DOHH2 (cell line): Measurements from ENCODE around the gene LCE3D.

Source experiments
- H3F3A ChIP-seq: fragments of 200-600 bp; sonication (generic), shearing (Covaris generic); 2 replicates; pipeline ENCODE4 v1.6.0; 2016; ENCODE audit warnings: antibody characterized with exemption, mild to moderate bottlenecking; ENCODE audit not compliant: control insufficient read depth, insufficient read depth
- H3K27ac ChIP-seq: fragments of 200-600 bp; sonication (generic); 2 replicates; pipeline ENCODE4 v1.5.1; 2014; ENCODE audit warnings: low read depth, mild to moderate bottlenecking, low read length, moderate library complexity
- H3K27me3 ChIP-seq: fragments of 200-600 bp; sonication (generic); 2 replicates; pipeline ENCODE4 v1.6.1; 2014; ENCODE audit warnings: mild to moderate bottlenecking, low read length, mixed read lengths; ENCODE audit not compliant: control insufficient read depth
- H3K36me3 ChIP-seq: fragments of 200-600 bp; sonication (generic); 2 replicates; pipeline ENCODE4 v1.6.1; 2014; ENCODE audit warnings: mild to moderate bottlenecking, low read length, moderate library complexity, mixed read lengths; ENCODE audit not compliant: control insufficient read depth
- H3K4me1 ChIP-seq: fragments of 200-600 bp; sonication (generic); 2 replicates; pipeline ENCODE4 v1.6.1; 2014; ENCODE audit warnings: mild to moderate bottlenecking, low read length, mixed read lengths; ENCODE audit not compliant: control insufficient read depth
- H3K4me2 ChIP-seq: fragments of 200-600 bp; sonication (generic); 2 replicates; pipeline ENCODE4 v1.6.0; 2014; ENCODE audit warnings: mild to moderate bottlenecking, low read length, moderate library complexity
- H3K4me3 ChIP-seq: fragments of 200-600 bp; sonication (generic); 2 replicates; pipeline ENCODE4 v1.5.1; 2014; ENCODE audit warnings: mild to moderate bottlenecking, low read length, mixed read lengths
- H3K79me2 ChIP-seq: fragments of 200-600 bp; sonication (generic); 2 replicates; pipeline ENCODE4 v1.6.1; 2014; ENCODE audit warnings: mild to moderate bottlenecking, low read length, mixed read lengths; ENCODE audit not compliant: control insufficient read depth
- H3K9me2 ChIP-seq: fragments of 200-600 bp; sonication (generic); replicated peaks from 2 replicates; pipeline ENCODE4 v1.6.1; 2014; ENCODE audit warnings: mild to moderate bottlenecking, low read length, mixed read lengths; ENCODE audit not compliant: control insufficient read depth
- H3K9me3 ChIP-seq: fragments of 200-600 bp; sonication (generic); 2 replicates; pipeline ENCODE4 v1.6.1; 2014; ENCODE audit warnings: antibody characterized with exemption, low read length, mixed read lengths; ENCODE audit not compliant: control insufficient read depth, insufficient read depth
- H4K20me1 ChIP-seq: fragments of 200-600 bp; sonication (generic); 2 replicates; pipeline ENCODE4 v1.6.0; 2014; ENCODE audit warnings: low read depth, mild to moderate bottlenecking, antibody characterized with exemption, low read length, moderate library complexity; ENCODE audit not compliant: control insufficient read depth, insufficient read depth
- CTCF ChIP-seq: fragments of 200-600 bp; sonication (generic); IDR thresholded peaks from one replicate; pipeline ENCODE4 v1.5.1; 2014; ENCODE audit warnings: antibody characterized with exemption, mild to moderate bottlenecking, low read depth, low read length; ENCODE audit not compliant: poor library complexity, severe bottlenecking
- EZH2phosphoT487 ChIP-seq: fragments of 200-600 bp; sonication (generic); IDR thresholded peaks from 2 replicates; pipeline ENCODE4 v1.6.1; 2017; ENCODE audit warnings: borderline replicate concordance, mild to moderate bottlenecking, antibody characterized with exemption, low read length, moderate library complexity, mixed read lengths

LCE3D gene

GRCh38 chr1:152580433-152580832 lies at the start of gene LCE3D:
Gene LCE3D, minus strand, starts transcription at chr1:152580516. Its CDS starts 580 bp downstream, at chr1:152579936.
- TF ChIP-seq CTCF (no peak), EZH2phosphoT487 (no peak)
- Histone ChIP-seq H3K4me2 (no peak within 1 kb of the TSS), H3F3A (no peaks in the 10 kb centered on the region), H3K4me3 (no peak within 1 kb of the TSS), H3K79me2 (no peaks in the 10 kb centered on the region), H4K20me1 (no peaks in the 10 kb centered on the region), H3K27me3 (no peaks in the 10 kb centered on the region), H3K36me3 (no peaks in the 10 kb centered on the region), H3K4me1 (no peaks in the 10 kb centered on the region), H3K9me3 (no peaks in the 10 kb centered on the region), H3K27ac (no peak within 1 kb of the TSS), H3K9me2 (no peaks in the 10 kb centered on the region)

GRCh38 chr1:152626744-152627143 lies 46.4 kb upstream of the LCE3D start:
- Histone ChIP-seq H3K36me3 (no peaks in the 10 kb centered on the region), H3K27me3 (no peaks in the 10 kb centered on the region), H3K4me3 (no peak overlapping the region), H4K20me1 (no peaks in the 10 kb centered on the region), H3F3A (no peaks in the 10 kb centered on the region), H3K9me2 (no peaks in the 10 kb centered on the region), H3K4me2 (no peak overlapping the region), H3K79me2 (no peaks in the 10 kb centered on the region), H3K4me1 (no peaks in the 10 kb centered on the region), H3K9me3 (no peaks in the 10 kb centered on the region), H3K27ac (no peak overlapping the region)
- TF ChIP-seq EZH2phosphoT487 (no peak), CTCF (no peak)

GRCh38 chr1:152623203-152623844 lies 43.0 kb upstream of the LCE3D start:
- H3F3A ChIP-seq: no peaks in the 10 kb centered on the region
- H3K27me3 ChIP-seq: no peaks in the 10 kb centered on the region
- H3K79me2 ChIP-seq: no peaks in the 10 kb centered on the region
- no peak overlapping the region for H3K27ac ChIP-seq
- H3K9me3 ChIP-seq: peaks cover 16% of the 10 kb centered on the region
- no peaks in the 10 kb centered on the region for H3K36me3 ChIP-seq
- TF ChIP-seq CTCF (peak; percentile 57), EZH2phosphoT487 (no peak)
- H3K4me1 ChIP-seq: no peaks in the 10 kb centered on the region
- no peaks in the 10 kb centered on the region for H4K20me1 ChIP-seq
- H3K4me2 ChIP-seq: no peak overlapping the region
- no peaks in the 10 kb centered on the region for H3K9me2 ChIP-seq
- no peak overlapping the region for H3K4me3 ChIP-seq
